AG09309 (cell line): ENCODE measurements around the gene LRP10.

Source experiments
- DNase-seq: peaks from one replicate; pipeline ENCODE4 v3.0.0-alpha.2; 2010; ENCODE audit warnings: low read depth
- H3K4me3 ChIP-seq: 2 replicates; pipeline ENCODE4 v1.5.1; 2011; ENCODE audit warnings: mild to moderate bottlenecking, low read depth, low read length, moderate library complexity; ENCODE audit not compliant: control insufficient read depth
- TF ChIP-seq, protein P1 (sequence below): IDR thresholded peaks from 2 replicates; pipeline ENCODE4 v1.5.1; 2011; ENCODE audit warnings: mild to moderate bottlenecking, low read depth, low read length, inconsistent platforms; ENCODE audit not compliant: insufficient read depth, control insufficient read depth; ENCODE audit errors: missing control alignments

LRP10 gene

DNA sequence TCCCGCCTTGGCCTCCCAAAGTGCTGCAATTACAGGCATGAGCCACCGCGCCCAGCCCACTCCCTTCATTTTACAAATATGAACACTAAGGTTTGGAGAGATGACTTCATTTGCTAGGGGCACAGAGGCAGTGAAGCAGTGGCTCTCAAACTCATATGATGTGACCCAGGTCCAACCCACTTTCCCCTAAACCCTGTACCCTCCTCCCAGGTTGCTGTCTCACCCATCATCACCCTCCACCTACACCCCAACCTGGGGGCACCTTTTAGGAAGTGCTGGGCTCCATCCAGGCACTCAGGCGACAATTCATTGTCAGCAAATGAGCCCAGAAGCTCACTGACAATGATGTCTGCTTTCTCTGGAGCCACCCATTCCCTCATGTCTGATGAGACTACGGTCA lies 52.2 kb downstream of the LRP10 start:
- no peak for DNase-seq
- TF ChIP-seq, protein P1, sequence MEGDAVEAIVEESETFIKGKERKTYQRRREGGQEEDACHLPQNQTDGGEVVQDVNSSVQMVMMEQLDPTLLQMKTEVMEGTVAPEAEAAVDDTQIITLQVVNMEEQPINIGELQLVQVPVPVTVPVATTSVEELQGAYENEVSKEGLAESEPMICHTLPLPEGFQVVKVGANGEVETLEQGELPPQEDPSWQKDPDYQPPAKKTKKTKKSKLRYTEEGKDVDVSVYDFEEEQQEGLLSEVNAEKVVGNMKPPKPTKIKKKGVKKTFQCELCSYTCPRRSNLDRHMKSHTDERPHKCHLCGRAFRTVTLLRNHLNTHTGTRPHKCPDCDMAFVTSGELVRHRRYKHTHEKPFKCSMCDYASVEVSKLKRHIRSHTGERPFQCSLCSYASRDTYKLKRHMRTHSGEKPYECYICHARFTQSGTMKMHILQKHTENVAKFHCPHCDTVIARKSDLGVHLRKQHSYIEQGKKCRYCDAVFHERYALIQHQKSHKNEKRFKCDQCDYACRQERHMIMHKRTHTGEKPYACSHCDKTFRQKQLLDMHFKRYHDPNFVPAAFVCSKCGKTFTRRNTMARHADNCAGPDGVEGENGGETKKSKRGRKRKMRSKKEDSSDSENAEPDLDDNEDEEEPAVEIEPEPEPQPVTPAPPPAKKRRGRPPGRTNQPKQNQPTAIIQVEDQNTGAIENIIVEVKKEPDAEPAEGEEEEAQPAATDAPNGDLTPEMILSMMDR = no peak
- H3K4me3 ChIP-seq = no peak overlapping the region

DNA sequence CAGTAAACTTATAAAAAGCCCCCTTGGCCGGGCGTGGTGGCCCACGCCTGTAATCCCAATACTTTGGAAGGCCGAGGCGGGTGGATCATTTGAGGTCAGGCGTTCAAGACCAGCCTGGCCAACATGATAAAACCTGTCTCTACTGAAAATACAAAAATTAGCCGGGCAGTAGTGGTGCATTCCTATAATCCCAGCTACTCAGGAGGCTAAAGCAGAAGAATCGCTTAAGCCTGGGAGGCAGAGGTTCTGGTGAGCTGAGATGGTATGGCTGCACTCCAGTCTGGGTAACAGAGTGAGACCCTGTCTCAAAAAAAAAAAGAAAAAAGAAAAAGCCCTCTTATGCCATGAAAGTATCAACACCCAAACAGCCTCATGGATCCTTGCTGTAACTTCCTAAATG lies 54.0 kb downstream of the LRP10 start:
- DNase-seq = no peak
- TF ChIP-seq, protein P1 = no peak
- H3K4me3 ChIP-seq = no peak overlapping the region

DNA sequence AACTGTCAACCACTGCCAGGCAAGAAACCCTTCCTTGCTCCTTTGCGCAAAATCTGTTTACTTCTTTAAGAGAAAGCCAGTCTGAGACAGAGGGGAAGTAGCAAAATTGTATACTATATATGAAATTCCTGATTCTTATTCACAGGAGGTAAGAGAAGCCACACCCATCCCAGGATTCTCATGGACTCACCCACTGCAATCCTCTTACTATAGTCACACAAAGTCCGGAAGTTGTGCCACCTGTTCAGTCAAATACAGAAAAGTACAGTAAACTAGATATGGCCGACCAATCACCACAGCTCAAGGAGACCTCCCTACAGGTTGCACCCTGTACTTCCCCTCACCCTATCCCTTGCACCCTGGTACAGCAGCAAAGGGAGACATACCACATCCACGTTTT lies 54.8 kb downstream of the LRP10 start:
- no peak overlapping the region for H3K4me3 ChIP-seq
- DNase-seq = no peak
- TF ChIP-seq, protein P1 = no peak

DNA sequence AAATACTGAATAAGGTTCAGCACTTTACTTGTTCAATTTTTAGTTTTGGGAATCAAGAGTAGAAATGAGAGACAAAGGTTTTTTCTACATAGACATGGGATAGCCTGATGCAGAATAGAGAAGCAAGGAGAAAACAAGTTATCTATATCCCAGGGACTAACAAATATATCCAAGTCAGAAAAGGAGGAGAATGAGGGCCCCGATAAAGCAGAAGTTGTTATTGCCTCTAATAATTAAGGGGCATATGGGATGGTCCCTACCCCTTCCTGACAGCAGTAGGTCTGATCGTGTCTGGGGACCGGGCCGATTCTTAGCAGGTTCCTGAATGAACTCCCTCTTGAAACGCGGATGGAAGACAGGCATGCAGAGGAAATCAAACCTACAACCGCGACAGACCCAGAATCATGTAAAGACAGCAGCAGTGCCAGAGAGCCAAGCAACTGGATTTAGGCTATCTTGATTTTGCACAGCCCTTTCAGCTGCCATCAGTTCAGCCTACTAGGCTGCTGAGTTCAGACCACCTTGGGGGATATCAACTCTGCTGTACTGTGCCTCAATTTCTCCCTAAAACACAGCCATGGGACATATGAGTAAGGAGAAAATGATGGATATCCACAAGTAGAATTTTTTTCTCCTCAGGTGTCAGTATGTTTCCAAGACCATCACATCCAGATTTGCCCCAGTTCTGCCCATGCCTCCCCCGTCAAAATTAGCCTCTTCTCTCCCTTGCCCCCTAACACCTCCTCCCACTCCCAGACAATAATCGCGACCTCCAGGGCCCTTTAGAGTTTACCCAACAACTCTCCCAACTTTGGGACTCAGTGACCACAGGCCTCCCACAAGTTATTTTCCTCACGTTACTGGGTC lies 56.9 kb downstream of the LRP10 start:
- H3K4me3 ChIP-seq = peak overlapping the region; percentile 95
- TF ChIP-seq, protein P1 = no peak
- no peak for DNase-seq

DNA sequence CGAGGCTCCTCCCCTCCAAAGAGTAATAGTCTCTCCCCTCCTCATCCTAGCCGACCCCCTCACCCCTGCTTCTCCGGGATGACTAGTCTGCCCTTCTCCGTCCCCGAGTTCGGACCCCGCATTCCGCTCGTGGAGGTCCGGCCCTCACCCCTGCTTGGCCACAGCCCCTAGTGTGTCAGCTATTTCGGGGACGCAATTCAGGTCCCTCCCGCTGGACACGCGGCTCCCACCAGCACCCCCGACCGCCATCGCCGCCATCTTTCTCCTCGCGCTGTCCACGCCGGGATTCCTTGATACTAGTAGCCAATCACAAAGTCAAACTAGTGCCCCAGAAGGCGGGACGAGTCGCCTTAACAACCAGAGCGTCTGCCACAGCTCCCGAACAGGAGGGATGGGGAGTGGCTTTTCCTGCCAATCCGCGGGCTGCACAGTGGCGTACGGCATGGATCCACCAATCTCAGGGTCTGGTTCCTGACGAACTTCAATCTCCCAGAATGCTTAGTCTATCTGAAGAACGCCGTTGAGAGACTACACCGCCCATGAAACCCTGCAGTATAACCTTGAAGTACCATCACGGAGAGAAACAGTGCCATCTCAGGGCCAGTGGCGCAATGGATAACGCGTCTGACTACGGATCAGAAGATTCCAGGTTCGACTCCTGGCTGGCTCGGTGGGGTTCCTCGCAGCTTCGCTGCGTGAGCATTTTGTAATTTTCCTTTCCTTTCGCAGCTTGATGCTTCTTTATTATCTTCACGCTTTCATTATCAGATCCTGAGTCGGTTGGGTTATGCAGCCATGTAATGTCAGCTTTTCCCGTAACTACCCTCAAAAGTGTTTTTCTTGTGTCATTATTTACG lies 57.8 kb downstream of the LRP10 start, which contains the start of gene PRMT5:
PRMT5 (minus strand) TSS at position 273 of the 857 bp plus-strand sequence; CDS start at position 258, 15 bp downstream.
- peak within 1 kb of the TSS; percentile 95 for H3K4me3 ChIP-seq
- TF ChIP-seq, protein P1 = no peak
- peak; percentile 99 for DNase-seq

DNA sequence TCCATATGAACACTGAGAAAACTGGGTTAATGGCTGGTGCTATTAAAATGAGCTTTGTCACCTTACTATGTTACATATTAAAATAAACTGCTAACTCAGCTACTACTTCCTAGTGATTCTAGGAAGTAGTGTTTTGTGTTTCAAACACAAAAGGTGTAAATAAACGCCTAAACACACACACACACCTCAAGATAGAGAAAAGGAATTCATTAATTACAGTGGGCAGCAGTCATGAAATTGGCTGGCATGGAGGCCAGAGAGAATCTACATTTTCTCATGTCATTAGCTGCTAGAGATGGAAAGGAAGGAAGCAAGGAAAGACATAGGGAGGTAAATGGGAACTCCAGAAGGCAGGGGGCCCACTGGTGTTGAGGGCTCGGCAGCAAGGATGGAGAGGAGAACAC lies 58.4 kb downstream of the LRP10 start:
- peak overlapping the region; percentile 47 for H3K4me3 ChIP-seq
- TF ChIP-seq, protein P1 = no peak
- DNase-seq = no peak
